ENCODE data around the gene SKA1.
"Not testable (repeated sequence)": the region's sequence is repeated elsewhere in the genome, so short reads cannot be mapped to it uniquely, and the experiment has no call there.

The SKA1 gene

GRCh38 chr18:50432915-50433314, 58.1 kb downstream of the SKA1 start:
- Histone ChIP-seq H3K4me1 (ENCODE audit: insufficient read depth, insufficient read length) (no peaks in the 10 kb centered on the region), H3K4me3 (ENCODE audit: insufficient read length, low read depth) (no peak overlapping the region), H3K9me3 (ENCODE audit: insufficient read depth, low read length) (peaks cover 4% of the 10 kb centered on the region; the same call in 1 of the 2 replicates), H3K9ac (ENCODE audit: insufficient read length, low read depth) (no peak overlapping the region), H3K27me3 (ENCODE audit: insufficient read depth, insufficient read length) (no peaks in the 10 kb centered on the region), H3K36me3 (ENCODE audit: insufficient read depth, insufficient read length, low read length) (no peaks in the 10 kb centered on the region)
- TF ChIP-seq YY1 (IDR thresholded peaks at IDR 0.05; ENCODE audit: insufficient read depth, insufficient read length) (no peak), ZNF274 (IDR thresholded peaks at IDR 0.05; ENCODE audit: low read depth, low read length) (no peak), SUZ12 (IDR thresholded peaks at IDR 0.05; ENCODE audit: extremely low read depth, insufficient read depth, insufficient read length) (no peak)
- DNase-seq (ENCODE audit: low read depth, low spot score), result no peak

- H3K27me3 ChIP-seq (ENCODE audit: insufficient read depth, insufficient read length); H3K36me3 ChIP-seq (ENCODE audit: insufficient read depth, insufficient read length, low read length); H3K4me3 ChIP-seq (ENCODE audit: insufficient read length, low read depth); H3K9ac ChIP-seq (ENCODE audit: insufficient read length, low read depth); H3K4me1 ChIP-seq (ENCODE audit: insufficient read depth, insufficient read length); H3K9me3 ChIP-seq (ENCODE audit: insufficient read depth, low read length); DNase-seq (ENCODE audit: low read depth, low spot score): not testable (repeated sequence)
Measured at GRCh38 chr18:50436742-50437141, 61.9 kb downstream of the SKA1 start.

GRCh38 chr18:50439460-50440015, 64.7 kb downstream of the SKA1 start:
- H3K9ac ChIP-seq (ENCODE audit: insufficient read length, low read depth), result no peak overlapping the region
- no peak for TF ChIP-seq SUZ12 (IDR thresholded peaks at IDR 0.05; ENCODE audit: extremely low read depth, insufficient read depth, insufficient read length)
- no peak for TF ChIP-seq YY1 (IDR thresholded peaks at IDR 0.05; ENCODE audit: insufficient read depth, insufficient read length)
- no peak for TF ChIP-seq ZNF274 (IDR thresholded peaks at IDR 0.05; ENCODE audit: low read depth, low read length)
- DNase-seq (ENCODE audit: low read depth, low spot score), result no peak

GRCh38 chr18:50441016-50441415, 66.2 kb downstream of the SKA1 start:
- no peaks in the 10 kb centered on the region for H3K27me3 ChIP-seq (ENCODE audit: insufficient read depth, insufficient read length)
- H3K9ac ChIP-seq (ENCODE audit: insufficient read length, low read depth), result no peak overlapping the region
- H3K4me1 ChIP-seq (ENCODE audit: insufficient read depth, insufficient read length), result peaks cover 2% of the 10 kb centered on the region
- H3K36me3 ChIP-seq (ENCODE audit: insufficient read depth, insufficient read length, low read length), result no peaks in the 10 kb centered on the region
- no peak for TF ChIP-seq YY1 (IDR thresholded peaks at IDR 0.05; ENCODE audit: insufficient read depth, insufficient read length)
- no peak for TF ChIP-seq SUZ12 (IDR thresholded peaks at IDR 0.05; ENCODE audit: extremely low read depth, insufficient read depth, insufficient read length)
- no peak for TF ChIP-seq ZNF274 (IDR thresholded peaks at IDR 0.05; ENCODE audit: low read depth, low read length)
- no peak overlapping the region for H3K4me3 ChIP-seq (ENCODE audit: insufficient read length, low read depth)
- DNase-seq (ENCODE audit: low read depth, low spot score), result no peak
- peaks cover 34% of the 10 kb centered on the region for H3K9me3 ChIP-seq (ENCODE audit: insufficient read depth, low read length)

More at GRCh38 chr18:50439460-50440015, 64.7 kb downstream of the SKA1 start:
- peaks cover 19% of the 10 kb centered on the region for H3K9me3 ChIP-seq (ENCODE audit: insufficient read depth, low read length)
- H3K27me3 ChIP-seq (ENCODE audit: insufficient read depth, insufficient read length), result no peaks in the 10 kb centered on the region
- H3K36me3 ChIP-seq (ENCODE audit: insufficient read depth, insufficient read length, low read length), result no peaks in the 10 kb centered on the region
- peaks cover 2% of the 10 kb centered on the region for H3K4me1 ChIP-seq (ENCODE audit: insufficient read depth, insufficient read length)
- H3K4me3 ChIP-seq (ENCODE audit: insufficient read length, low read depth), result no peak overlapping the region

- Histone ChIP-seq H3K9me3 (ENCODE audit: insufficient read depth, low read length) (peaks cover 38% of the 10 kb centered on the region), H3K9ac (ENCODE audit: insufficient read length, low read depth) (no peak overlapping the region), H3K4me3 (ENCODE audit: insufficient read length, low read depth) (no peak overlapping the region), H3K4me1 (ENCODE audit: insufficient read depth, insufficient read length) (peaks cover 2% of the 10 kb centered on the region), H3K36me3 (ENCODE audit: insufficient read depth, insufficient read length, low read length) (no peaks in the 10 kb centered on the region), H3K27me3 (ENCODE audit: insufficient read depth, insufficient read length) (no peaks in the 10 kb centered on the region)
- peak; percentile 42 for DNase-seq (ENCODE audit: low read depth, low spot score)
- no peak for TF ChIP-seq YY1 (IDR thresholded peaks at IDR 0.05; ENCODE audit: insufficient read depth, insufficient read length)
Measured at GRCh38 chr18:50441501-50441900, 66.7 kb downstream of the SKA1 start.

Data from NT2/D1 (cell line).